ENCODE results near the gene SLC9A9. TPM values are rescaled to one million over a fixed set of nuclear protein-coding genes. Genes with fewer than 3 reads are reported as not detected.

The SLC9A9 gene
- total and polyA plus RNA-seq, 2 of the 8 experiments (the other 6 are each of a cell fraction or from before 2014, with no cell fraction given), result 0.48 to 1.1 TPM

- no peaks in the 10 kb centered on the region for H3K36me3 ChIP-seq (ENCODE audit: control insufficient read depth in 2 of 4, insufficient read depth in 4 of 4, low read length in 3 of 4)
- H2BK20ac ChIP-seq (ENCODE audit: low read length), result no peak overlapping the region
- H3K18ac ChIP-seq (ENCODE audit: extremely low read depth, low read length), result no peak overlapping the region
- peaks cover 0 to 3% (median 0%) of the 10 kb centered on the region in 4 experiments; a peak in 1 of 7 replicates for H3K4me1 ChIP-seq (replicated peaks in 1 of 4; ENCODE audit: control insufficient read depth in 3 of 4, insufficient read depth in 4 of 4, low read length in 3 of 4)
- H2BK120ac ChIP-seq (replicated peaks; ENCODE audit: low read depth, low read length), result no peak overlapping the region
- H2BK12ac ChIP-seq (ENCODE audit: low read depth, low read length), result no peak overlapping the region
- no peak overlapping the region for H3K27ac ChIP-seq (ENCODE audit: low read depth, low read length)
- WGBS, 2 experiments (ENCODE audit: extremely low coverage in 1 of 2, insufficient coverage in 1 of 2, insufficient read length in 1 of 2, insufficient replicate concordance in 2 of 2, low coverage in 1 of 2, low lambda C conversion rate in 2 of 2, missing lambda C conversion rate in 1 of 2), result 91% methylated on average over 5 of the region's 5 CpGs; no CpG with 5 or more reads in 1 of the 2 experiments
- no peak overlapping the region for H4K5ac ChIP-seq (ENCODE audit: insufficient read length, low read depth, low read length)
- H3K56ac ChIP-seq (replicated peaks; ENCODE audit: insufficient read length, low read depth, low read length), result no peak overlapping the region
- H2AFZ ChIP-seq (ENCODE audit: low read length), result no peak overlapping the region
- H3K79me1 ChIP-seq (ENCODE audit: low read depth, low read length), result no peaks in the 10 kb centered on the region
- FAIRE-seq, result no peak
- H3K4me2 ChIP-seq (ENCODE audit: insufficient read depth in 1 of 2, low read depth in 2 of 2, low read length in 2 of 2), result no peak overlapping the region
- H3K4ac ChIP-seq (replicated peaks; ENCODE audit: insufficient read length, low read depth, low read length), result no peak overlapping the region
- H3K9ac ChIP-seq (replicated peaks in 1 of 4; ENCODE audit: extremely low read depth in 1 of 4, low read depth in 3 of 4, low read length in 3 of 4), result no peak overlapping the region
- no peak for DNase-seq (ENCODE audit: low read depth in 1 of 2, low spot score in 2 of 2)
- CTCF ChIA-PET (ENCODE audit: partially characterized antibody), result interaction anchor here (0.7 kb wide), 1 partner anchor 264 kb away, joined by 3 read pairs; no protein-coding TSS in a partner anchor
- H3K23me2 ChIP-seq (ENCODE audit: low read depth, low read length), result no peaks in the 10 kb centered on the region
- no peaks in the 10 kb centered on the region for H3K9me3 ChIP-seq (ENCODE audit: insufficient read depth in 2 of 2, low read depth in 1 of 2, low read length in 1 of 2)
- no peak overlapping the region for H2AK5ac ChIP-seq (ENCODE audit: low read depth, low read length)
- no peak overlapping the region for H4K8ac ChIP-seq (ENCODE audit: extremely low read depth, insufficient read depth, low read length)
- no peaks in the 10 kb centered on the region for H3K27me3 ChIP-seq (replicated peaks in 1 of 4; ENCODE audit: control insufficient read depth in 3 of 4, extremely low read depth in 1 of 4, insufficient read depth in 3 of 4, low read length in 3 of 4)
- POLR2A ChIA-PET (ENCODE audit: partially characterized antibody), result no interaction called here
- no peak overlapping the region for H3K4me3 ChIP-seq (ENCODE audit: extremely low read depth in 1 of 4, insufficient read depth in 2 of 4, low read depth in 3 of 4, low read length in 4 of 4)
- no peak overlapping the region for H3K23ac ChIP-seq (ENCODE audit: insufficient read length)
- no peaks in the 10 kb centered on the region for H4K20me1 ChIP-seq (replicated peaks in 1 of 2; ENCODE audit: control insufficient read depth in 1 of 2, insufficient read depth in 2 of 2, low read length in 2 of 2)
- no peak overlapping the region for H4K91ac ChIP-seq (replicated peaks; ENCODE audit: insufficient read length, low read length)
- no peak overlapping the region for H3K14ac ChIP-seq (ENCODE audit: insufficient read length)
- H2BK15ac ChIP-seq (ENCODE audit: low read length), result no peak overlapping the region
- H3K79me2 ChIP-seq (ENCODE audit: control insufficient read depth in 1 of 2, insufficient read depth in 2 of 2, low read length in 2 of 2), result no peaks in the 10 kb centered on the region
- H2BK5ac ChIP-seq (ENCODE audit: low read depth, low read length), result no peak overlapping the region
- no peak for TF ChIP-seq TBP (IDR thresholded peaks at IDR 0.05; ENCODE audit: low read depth, low read length)
- no peak for TF ChIP-seq MAFK (IDR thresholded peaks at IDR 0.05; ENCODE audit: low read depth, low read length)
- no peak for TF ChIP-seq RNF2 (IDR thresholded peaks at IDR 0.05; ENCODE audit: borderline replicate concordance, low read depth, low read length, missing control alignments, poor library complexity, severe bottlenecking)
- no peak for TF ChIP-seq EP300 (IDR thresholded peaks at IDR 0.05; ENCODE audit: borderline replicate concordance in 1 of 2, low read depth in 2 of 2, low read length in 2 of 2)
- TF ChIP-seq SIRT6 (IDR thresholded peaks at IDR 0.05; ENCODE audit: low read length), result no peak
- TF ChIP-seq POU5F1 (IDR thresholded peaks at IDR 0.05; ENCODE audit: low read depth, low read length), result no peak
- TF ChIP-seq RXRA (IDR thresholded peaks at IDR 0.05; ENCODE audit: insufficient read depth, low read depth, low read length), result no peak
- TF ChIP-seq SP4 (IDR thresholded peaks at IDR 0.05; ENCODE audit: low read length), result no peak
- no peak for TF ChIP-seq BCL11A (IDR thresholded peaks at IDR 0.05; ENCODE audit: low read depth in 2 of 2, low read length in 2 of 2)
- TF ChIP-seq TEAD4 (IDR thresholded peaks at IDR 0.05; ENCODE audit: low read depth, low read length), result no peak
- no peak for TF ChIP-seq SUZ12 (IDR thresholded peaks at IDR 0.05; ENCODE audit: low read length)
- TF ChIP-seq JUN (IDR thresholded peaks at IDR 0.05; ENCODE audit: low read depth, low read length), result no peak
- no peak for TF ChIP-seq CHD2 (IDR thresholded peaks at IDR 0.05; ENCODE audit: low read length)
- TF ChIP-seq TCF12 (IDR thresholded peaks at IDR 0.05; ENCODE audit: low read depth, low read length), result no peak
These were observed 271.5 kb downstream of the SLC9A9 start for GRCh38 chr3:143576568-143577270.
